NCI-H128 (cell line): ENCODE results near the gene KIAA0232.

Experiments used
- DNase-seq: peaks from one replicate; lab custom pipeline; 2025; ENCODE audit not compliant: unreplicated experiment; lab: John Stamatoyannopoulos, UW

KIAA0232 gene

GRCh38 chr4:6915041-6916005 lies 132.8 kb downstream of the KIAA0232 start:
- DNase-seq: no peak

GRCh38 chr4:6916069-6916586 lies 133.6 kb downstream of the KIAA0232 start:
- DNase-seq: no peak

GRCh38 chr4:6916587-6917460 lies 134.3 kb downstream of the KIAA0232 start:
- DNase-seq: no peak

GRCh38 chr4:6917461-6918271 lies 135.1 kb downstream of the KIAA0232 start:
- DNase-seq: peak; percentile 57

- no peak for DNase-seq
These were observed 135.8 kb downstream of the KIAA0232 start for GRCh38 chr4:6918338-6918737.

GRCh38 chr4:6920171-6920570 lies 137.6 kb downstream of the KIAA0232 start:
- no peak for DNase-seq

GRCh38 chr4:6923507-6923906 lies 141.0 kb downstream of the KIAA0232 start:
- no peak for DNase-seq

- DNase-seq: no peak
These were observed 141.8 kb downstream of the KIAA0232 start for GRCh38 chr4:6924361-6924779.

- DNase-seq: no peak
These were observed 142.9 kb downstream of the KIAA0232 start for GRCh38 chr4:6925357-6925836.

GRCh38 chr4:6926081-6926480 lies 143.6 kb downstream of the KIAA0232 start:
- DNase-seq: no peak

- no peak for DNase-seq
These were observed 144.4 kb downstream of the KIAA0232 start for GRCh38 chr4:6926681-6927478.

- no peak for DNase-seq
These were observed 145.6 kb downstream of the KIAA0232 start for GRCh38 chr4:6928081-6928480.

- no peak for DNase-seq
These were observed 146.8 kb downstream of the KIAA0232 start for GRCh38 chr4:6929339-6929811.

GRCh38 chr4:6929812-6930464 lies 147.4 kb downstream of the KIAA0232 start:
- no peak for DNase-seq

GRCh38 chr4:6932475-6932874 lies 149.9 kb downstream of the KIAA0232 start:
- DNase-seq: no peak

- DNase-seq: no peak
These were observed 150.4 kb downstream of the KIAA0232 start for GRCh38 chr4:6932918-6933317.
